ENCODE measurements around the gene S100A8.

The S100A8 gene

GRCh38 chr1:153389973-153390879 is 647 bp downstream of the S100A8 start:
- DNase-seq, result no peak

- DNase-seq, result no peak
Observed at GRCh38 chr1:153389401-153389800, 1.5 kb downstream of the S100A8 start.

- no peak for DNase-seq
Observed at GRCh38 chr1:153387785-153388184, 3.1 kb downstream of the S100A8 start.

- no peak for DNase-seq
Observed at GRCh38 chr1:153387001-153387400, 3.9 kb downstream of the S100A8 start.

GRCh38 chr1:153386500-153386901 is 4.4 kb downstream of the S100A8 start:
- DNase-seq, result no peak

- DNase-seq, result no peak
Observed at GRCh38 chr1:153384958-153385580, 5.8 kb downstream of the S100A8 start.

GRCh38 chr1:153380711-153381110 is 10.2 kb downstream of the S100A8 start:
- no peak for DNase-seq

- no peak for DNase-seq
Observed at GRCh38 chr1:153379591-153379990, 11.3 kb downstream of the S100A8 start.

- no peak for DNase-seq
Observed at GRCh38 chr1:153375511-153375910, 15.4 kb downstream of the S100A8 start, which contains the start of gene S100A12. S100A12 (minus strand) TSS chr1:153375621; CDS start chr1:153374592, 1,029 bp downstream.

GRCh38 chr1:153374071-153374470 is 16.8 kb downstream of the S100A8 start:
- no peak for DNase-seq

- no peak for DNase-seq
Observed at GRCh38 chr1:153372571-153372970, 18.3 kb downstream of the S100A8 start.

- no peak for DNase-seq
Observed at GRCh38 chr1:153371231-153371630, 19.6 kb downstream of the S100A8 start.

- DNase-seq, result no peak
Observed at GRCh38 chr1:153370146-153370545, 20.7 kb downstream of the S100A8 start.

- no peak for DNase-seq
Observed at GRCh38 chr1:153368495-153368894, 22.4 kb downstream of the S100A8 start.

GRCh38 chr1:153367090-153367489 is 23.8 kb downstream of the S100A8 start:
- DNase-seq, result no peak

GRCh38 chr1:153366261-153366660 is 24.6 kb downstream of the S100A8 start:
- DNase-seq, result no peak

- no peak for DNase-seq
Observed at GRCh38 chr1:153365696-153366095, 25.2 kb downstream of the S100A8 start.

GRCh38 chr1:153364766-153365666 is 25.9 kb downstream of the S100A8 start:
- no peak for DNase-seq

- no peak for DNase-seq
Observed at GRCh38 chr1:153364156-153364555, 26.7 kb downstream of the S100A8 start.

- no peak for DNase-seq
Observed at GRCh38 chr1:153363641-153364040, 27.2 kb downstream of the S100A8 start.

- DNase-seq, result no peak
Observed at GRCh38 chr1:153362187-153362775, 28.6 kb downstream of the S100A8 start.

- DNase-seq, result no peak
Observed at GRCh38 chr1:153361480-153362109, 29.3 kb downstream of the S100A8 start.

Data from DMS79 treated with DMSO at 0.1 percent for 48 hours (cell line).